Psoas muscle (tissue), 8 donors: ENCODE results near the gene SLC22A13. TPM values are rescaled to one million over a fixed set of nuclear protein-coding genes. Genes with fewer than 3 reads are reported as not detected.

ENCODE experiments used
- ATAC-seq, 4 donors: fragments of 200-7000 bp; cut with Tn5 transposase; one replicate each; pipeline ENCODE4 v1.9.1; 2020; ENCODE audit warnings: moderate library complexity in 3 of 4, mild to moderate bottlenecking in 2 of 4
- DNase-seq, 2 donors: peaks; one replicate each; pipeline ENCODE4 v3.0.0-alpha.2; 2020
- H3K27ac ChIP-seq: fragments of 200-600 bp; one replicate; pipeline ENCODE4 v1.8.0; 2022
- H3K27me3 ChIP-seq, 3 donors: fragments of 200-600 bp in 1 of 3; one replicate each; pipeline versions ENCODE4 v1.6.1 to v1.8.0; 2013 to 2022; ENCODE audit warnings: low read length in 2 of 3, mild to moderate bottlenecking in 2 of 3, moderate library complexity in 1 of 3; ENCODE audit not compliant: insufficient read depth in 3 of 3
- H3K36me3 ChIP-seq, 2 donors: fragments of 200-600 bp in 1 of 2; one replicate each; pipeline versions ENCODE4 v1.6.1 to v1.8.0; 2013 to 2022; ENCODE audit warnings: low read depth in 1 of 2, mild to moderate bottlenecking in 1 of 2, moderate library complexity in 1 of 2; ENCODE audit not compliant: insufficient read depth in 1 of 2
- H3K4me1 ChIP-seq: fragments of 200-600 bp; one replicate; pipeline ENCODE4 v1.8.0; 2022
- H3K4me3 ChIP-seq: fragments of 200-600 bp; one replicate; pipeline ENCODE4 v1.8.0; 2022; ENCODE audit warnings: mild to moderate bottlenecking
- H3K9me3 ChIP-seq: fragments of 200-600 bp; one replicate; pipeline ENCODE4 v1.8.0; 2022
- WGBS, 3 donors: extraction: QIAGEN DNeasy Blood & Tissue Kit; methylation state at CpG; one replicate each; pipeline versions ENCODE4 v1.1.6 to v1.1.7; 2013; 5-methylcytosine and 5-hydroxymethylcytosine counted together
- intact Hi-C, 2 donors: fragments of 100-400 bp; cut with DNase I; formaldehyde crosslinking; loops; one replicate each; pipeline versions ENCODE4 v1.11.0 to v1.14.2; 2022
- polyA plus RNA-seq, 3 donors: library from polyadenylated mRNA; stranded (reverse); fragments of 200-250 nt; gene quantifications; one replicate each; pipeline ENCODE4 v1.2.3, GENCODE V29; 2013
- total RNA-seq, 4 donors: library from RNA; stranded (reverse); fragmentation: NEBNext Ultra II Directional in 2 of 4; extraction: Animal tissue kit (Norgen Biotek cat#: 25700) in 2 of 4; gene quantifications; one replicate each; pipeline versions ENCODE4 v1.2.1 to v1.2.4, GENCODE V29; 2021 to 2023
- TF ChIP-seq, protein P1 (sequence below): fragments of 200-600 bp; IDR thresholded peaks from one replicate; pipeline ENCODE4 v1.8.0; 2022; ENCODE audit warnings: antibody characterized with exemption
- donor health status: healthy with polysubstance abuse.
- donor health status: DM: no; HTN: no; CAD: no; lungs with moderate emphysema.
- donor health status: Bipolar disorder and iron deficiency.
- donor health status: healthy.
- donor health status: DM: yes; HTN: yes; CAD: no.
- donor health status: DM: no; HTN: no; CAD: no.
- donor health status: DM: no; HTN: no; CAD: no.
- donor health status: DM: yes; HTN: yes; CAD: no.

Gene SLC22A13
- total and polyA plus RNA-seq, 7 donors, result 0.11 to 0.64 (median 0.29) TPM

DNA sequence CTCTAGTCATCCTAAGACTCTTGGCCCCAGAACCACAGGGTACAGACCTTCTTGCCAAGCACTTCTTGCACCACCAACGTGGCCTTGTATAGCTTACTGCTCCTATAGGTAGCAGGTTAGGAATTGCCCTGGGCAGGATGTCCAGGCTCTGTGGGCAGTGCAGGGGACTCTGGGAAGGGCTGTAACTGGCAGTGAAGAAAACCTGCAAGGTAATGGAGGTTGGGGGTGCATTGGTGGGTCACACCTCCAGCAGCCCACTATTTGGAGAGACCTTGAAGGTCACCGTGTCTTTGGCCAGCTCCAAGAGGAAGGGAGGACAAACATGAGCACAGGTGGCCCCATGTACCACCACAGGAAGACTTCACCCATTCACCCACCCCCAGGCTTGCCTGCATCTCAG is 59.6 kb downstream of the SLC22A13 start:
- H3K36me3 ChIP-seq, result no peaks in the 10 kb centered on the region
- no peaks in the 10 kb centered on the region for H3K4me1 ChIP-seq
- H3K27me3 ChIP-seq, result no peaks in the 10 kb centered on the region
- WGBS, 3 donors, result 71 to 77% (median 73%) methylated on average over 2 of the region's 2 CpGs
- intact Hi-C loops, result no loop called here
- H3K27ac ChIP-seq, result no peak overlapping the region
- no peak for DNase-seq
- H3K4me3 ChIP-seq, result no peak overlapping the region
- no peak for ATAC-seq
- TF ChIP-seq, protein P1, sequence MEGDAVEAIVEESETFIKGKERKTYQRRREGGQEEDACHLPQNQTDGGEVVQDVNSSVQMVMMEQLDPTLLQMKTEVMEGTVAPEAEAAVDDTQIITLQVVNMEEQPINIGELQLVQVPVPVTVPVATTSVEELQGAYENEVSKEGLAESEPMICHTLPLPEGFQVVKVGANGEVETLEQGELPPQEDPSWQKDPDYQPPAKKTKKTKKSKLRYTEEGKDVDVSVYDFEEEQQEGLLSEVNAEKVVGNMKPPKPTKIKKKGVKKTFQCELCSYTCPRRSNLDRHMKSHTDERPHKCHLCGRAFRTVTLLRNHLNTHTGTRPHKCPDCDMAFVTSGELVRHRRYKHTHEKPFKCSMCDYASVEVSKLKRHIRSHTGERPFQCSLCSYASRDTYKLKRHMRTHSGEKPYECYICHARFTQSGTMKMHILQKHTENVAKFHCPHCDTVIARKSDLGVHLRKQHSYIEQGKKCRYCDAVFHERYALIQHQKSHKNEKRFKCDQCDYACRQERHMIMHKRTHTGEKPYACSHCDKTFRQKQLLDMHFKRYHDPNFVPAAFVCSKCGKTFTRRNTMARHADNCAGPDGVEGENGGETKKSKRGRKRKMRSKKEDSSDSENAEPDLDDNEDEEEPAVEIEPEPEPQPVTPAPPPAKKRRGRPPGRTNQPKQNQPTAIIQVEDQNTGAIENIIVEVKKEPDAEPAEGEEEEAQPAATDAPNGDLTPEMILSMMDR, result no peak
- no peaks in the 10 kb centered on the region for H3K9me3 ChIP-seq

- DNase-seq, result no peak
- intact Hi-C loops, result no loop called here
- Histone ChIP-seq H3K36me3 (no peaks in the 10 kb centered on the region), H3K4me1 (no peaks in the 10 kb centered on the region), H3K9me3 (no peaks in the 10 kb centered on the region), H3K27ac (no peak overlapping the region), H3K4me3 (no peak overlapping the region), H3K27me3 (no peaks in the 10 kb centered on the region)
- ATAC-seq, result no peak
- TF ChIP-seq, protein P1, result no peak
These were observed 61.9 kb downstream of the SLC22A13 start for GRCh38 chr3:38327335-38328009.

Other genes starting within 250 kb of the SLC22A13 start
- 1 to 10 TPM; 2.4 to 7.9 (median 4.9) TPM for gene PLCD1, start 236.2 kb upstream of the SLC22A13 start, total RNA-seq
- 1 to 10 TPM; 3.0 to 5.6 (median 4.8) TPM for gene PLCD1, start 236.2 kb upstream of the SLC22A13 start, polyA plus RNA-seq
- gene DLEC1, start 226.6 kb upstream of the SLC22A13 start, total RNA-seq, result under 1 TPM in 2 of 4 donors, not detected in 2; 0.04 to 0.09 TPM
- under 1 TPM; 0.01 to 0.09 (median 0.05) TPM for gene DLEC1, start 226.6 kb upstream of the SLC22A13 start, polyA plus RNA-seq
- gene ACAA1, start 128.7 kb upstream of the SLC22A13 start, total RNA-seq, result 10 to 100 TPM; 34.9 to 48.6 (median 40.7) TPM
- gene ACAA1, start 128.7 kb upstream of the SLC22A13 start, polyA plus RNA-seq, result 10 to 100 TPM; 23.6 to 52.2 (median 28.6) TPM
- 1 to 10 TPM; 3.8 to 6.0 (median 4.6) TPM for gene MYD88, start 127.2 kb upstream of the SLC22A13 start, total RNA-seq
- gene MYD88, start 127.2 kb upstream of the SLC22A13 start, polyA plus RNA-seq, result 1 to 10 TPM; 2.9 to 7.0 (median 3.0) TPM
- 10 to 100 TPM; 30.6 to 60.1 (median 47.7) TPM for gene OXSR1, start 100.3 kb upstream of the SLC22A13 start, total RNA-seq
- gene OXSR1, start 100.3 kb upstream of the SLC22A13 start, polyA plus RNA-seq, result 10 to 100 TPM; 26.4 to 59.6 (median 47.4) TPM
- gene SLC22A14, start 16.5 kb downstream of the SLC22A13 start, total RNA-seq, result under 1 TPM; 0.08 to 0.64 (median 0.23) TPM
- under 1 TPM; 0.18 to 0.31 (median 0.26) TPM for gene SLC22A14, start 16.5 kb downstream of the SLC22A13 start, polyA plus RNA-seq
- gene XYLB, start 81.0 kb downstream of the SLC22A13 start, total RNA-seq, result 1 to 10 TPM in 3 of 4 donors, under 1 TPM in 1; 0.78 to 1.3 (median 1.3) TPM
- gene XYLB, start 81.0 kb downstream of the SLC22A13 start, polyA plus RNA-seq, result under 1 TPM; 0.11 to 0.42 (median 0.34) TPM
- gene ACVR2B, start 188.1 kb downstream of the SLC22A13 start, total RNA-seq, result 10 to 100 TPM in 1 of 4 donors, 1 to 10 TPM in 3; 3.4 to 11.9 (median 6.9) TPM
- gene ACVR2B, start 188.1 kb downstream of the SLC22A13 start, polyA plus RNA-seq, result 1 to 10 TPM in 1 of 3 donors, under 1 TPM in 2; 0.59 to 1.6 (median 0.94) TPM
- gene EXOG, start 230.5 kb downstream of the SLC22A13 start, total RNA-seq, result 10 to 100 TPM in 1 of 4 donors, 1 to 10 TPM in 3; 2.9 to 14.5 (median 6.1) TPM
- gene EXOG, start 230.5 kb downstream of the SLC22A13 start, polyA plus RNA-seq, result 1 to 10 TPM; 3.2 to 5.4 (median 3.3) TPM